CD4-positive, alpha-beta T cell (primary cell): Measurements from ENCODE around the gene TTLL11. TPM values are rescaled to one million over a fixed set of nuclear protein-coding genes. Genes with fewer than 3 reads are reported as not detected.
"Not testable (repeated sequence)": the region's sequence is repeated elsewhere in the genome, so short reads cannot be mapped to it uniquely, and the experiment has no call there.

Experiments
- ATAC-seq: fragments of 200-7000 bp; cut with Tn5 transposase; one replicate; pipeline ENCODE4 v1.10.0; 2022; ENCODE audit warnings: mild to moderate bottlenecking; ENCODE audit not compliant: poor library complexity
- CTCF ChIA-PET: fragments of 350-600 bp; sonication (Branson Sonifier 250); formaldehyde crosslinking; loops from one replicate; lab custom pipeline; 2021; ENCODE audit warnings: antibody characterized with exemption, inconsistent platforms; lab: Charles Lee
- POLR2A ChIA-PET: fragments of 350-600 bp; sonication (Branson Sonifier 250); formaldehyde crosslinking; loops from one replicate; lab custom pipeline; 2021; ENCODE audit warnings: antibody characterized with exemption, inconsistent platforms; lab: Charles Lee
- DNase-seq, 14 experiments: peaks; one replicate each; pipeline ENCODE4 v3.0.0-alpha.2; 2013 to 2020; ENCODE audit warnings: mixed read lengths in 2 of 14
- H3K27ac ChIP-seq, 2 donors: one replicate each; pipeline versions ENCODE4 v1.5.1 to v1.7.0; 2013; ENCODE audit warnings: low read length in 2 of 2, low read depth in 1 of 2, mild to moderate bottlenecking in 1 of 2
- H3K27me3 ChIP-seq, 2 experiments: 1 replicate in 1 of 2; 2 replicates in 1 of 2; pipeline versions ENCODE4 v1.6.1 to v1.7.0; 2013; ENCODE audit warnings: low read length in 2 of 2, control low read depth in 1 of 2, mild to moderate bottlenecking in 1 of 2, moderate library complexity in 1 of 2; ENCODE audit not compliant: insufficient read depth in 2 of 2, control insufficient read depth in 1 of 2
- H3K36me3 ChIP-seq: one replicate; pipeline ENCODE4 v1.6.1; 2013; ENCODE audit warnings: low read length, control low read depth; ENCODE audit not compliant: insufficient read depth
- H3K4me1 ChIP-seq: one replicate; pipeline ENCODE4 v1.6.1; 2013; ENCODE audit warnings: low read length, control low read depth; ENCODE audit not compliant: insufficient read depth
- H3K4me3 ChIP-seq: one replicate; pipeline ENCODE4 v1.5.1; 2013; ENCODE audit warnings: mild to moderate bottlenecking, low read length, moderate library complexity
- H3K9me3 ChIP-seq, 2 experiments: 1 replicate in 1 of 2; 2 replicates in 1 of 2; pipeline versions ENCODE4 v1.6.1 to v1.7.0; 2013; ENCODE audit warnings: low read length in 2 of 2, mild to moderate bottlenecking in 2 of 2, control low read depth in 1 of 2, moderate library complexity in 1 of 2; ENCODE audit not compliant: control insufficient read depth in 1 of 2, insufficient read depth in 1 of 2
- H3K27ac Mint-ChIP-seq: one replicate; pipeline ENCODE4 v1.8.0; 2020; ENCODE audit warnings: mixed read lengths
- H3K27me3 Mint-ChIP-seq: one replicate; pipeline ENCODE4 v1.8.0; 2021; ENCODE audit warnings: mixed read lengths
- H3K36me3 Mint-ChIP-seq: one replicate; pipeline ENCODE4 v1.8.0; 2021; ENCODE audit warnings: low read depth, mixed read lengths
- H3K4me1 Mint-ChIP-seq: one replicate; pipeline ENCODE4 v1.8.0; 2021; ENCODE audit warnings: low read depth, mixed read lengths
- H3K4me3 Mint-ChIP-seq: one replicate; pipeline ENCODE4 v1.8.0; 2020; ENCODE audit warnings: mild to moderate bottlenecking, mixed read lengths
- H3K9me3 Mint-ChIP-seq: one replicate; pipeline ENCODE4 v1.8.0; 2020; ENCODE audit warnings: mixed read lengths
- CTCF ChIP-seq: fragments of 200-600 bp; IDR thresholded peaks from one replicate; pipeline ENCODE4 v1.8.0; 2022; ENCODE audit warnings: antibody characterized with exemption, mild to moderate bottlenecking
- intact Hi-C, 2 experiments: fragments of 100-400 bp; cut with DNase I in 1 of 2; cut with micrococcal nuclease in 1 of 2; formaldehyde crosslinking; loops; one replicate each; pipeline versions ENCODE4 v1.15.1 to v1.9.0; 2023 to 2025; cut with DNase I, micrococcal nuclease
- total RNA-seq, 174 experiments: library from RNA in 2 of 174; stranded (reverse) in 2 of 174; gene quantifications; one replicate each; pipeline ENCODE4 v1.2.3 and lab custom pipeline; 2021 to 2026

Gene TTLL11
- total RNA-seq, 2 experiments from 2014 or later = 1.6 to 2.3 TPM

- Histone ChIP-seq H3K27ac (no peak overlapping the region), H3K4me3 (no peak overlapping the region), H3K27me3 (no peaks in the 10 kb centered on the region), H3K9me3 (peaks cover 0 to 3% of the 10 kb centered on the region in 2 experiments), H3K4me1 (no peaks in the 10 kb centered on the region), H3K36me3 (no peaks in the 10 kb centered on the region)
- no peaks in the 10 kb centered on the region for H3K36me3 Mint-ChIP-seq
- intact Hi-C loops = no loop called here
- DNase-seq (no peak), ATAC-seq (no peak)
- no peaks in the 10 kb centered on the region for H3K27me3 Mint-ChIP-seq
- TF ChIP-seq CTCF = no peak
- CTCF ChIA-PET = no interaction called here
- peaks cover 4% of the 10 kb centered on the region for H3K9me3 Mint-ChIP-seq
- POLR2A ChIA-PET = no interaction called here
- H3K4me3 Mint-ChIP-seq = no peak overlapping the region
- no peaks in the 10 kb centered on the region for H3K4me1 Mint-ChIP-seq
- no peak overlapping the region for H3K27ac Mint-ChIP-seq
Observed at GRCh38 chr9:121895818-121896544, 197.1 kb downstream of the TTLL11 start.

- intact Hi-C loops = no loop called here
- H3K27me3 ChIP-seq = no peaks in the 10 kb centered on the region
- Mint-ChIP-seq H3K4me3 (no peak overlapping the region), H3K27ac (no peak overlapping the region), H3K4me1 (no peaks in the 10 kb centered on the region), H3K36me3 (no peaks in the 10 kb centered on the region), H3K27me3 (no peaks in the 10 kb centered on the region), H3K9me3 (peaks cover 2% of the 10 kb centered on the region)
- H3K4me1 ChIP-seq = no peaks in the 10 kb centered on the region
- no peaks in the 10 kb centered on the region for H3K36me3 ChIP-seq
- ChIA-PET POLR2A (no interaction called here), CTCF (no interaction called here)
- TF ChIP-seq CTCF = no peak
- no peak for DNase-seq
- peaks cover 0 to 3% of the 10 kb centered on the region in 2 experiments for H3K9me3 ChIP-seq
- H3K4me3 ChIP-seq = no peak overlapping the region
- no peak for ATAC-seq
- H3K27ac ChIP-seq = no peak overlapping the region
Observed at GRCh38 chr9:121895358-121895757, 197.8 kb downstream of the TTLL11 start.

- H3K4me1 ChIP-seq, POLR2A ChIA-PET, H3K36me3 ChIP-seq, H3K36me3 Mint-ChIP-seq, H3K27me3 Mint-ChIP-seq, H3K4me3 Mint-ChIP-seq, intact Hi-C loops, ATAC-seq, H3K9me3 Mint-ChIP-seq, H3K4me3 ChIP-seq, H3K9me3 ChIP-seq, H3K4me1 Mint-ChIP-seq, DNase-seq, H3K27ac Mint-ChIP-seq, H3K27ac ChIP-seq, H3K27me3 ChIP-seq: not testable (repeated sequence)
- CTCF ChIA-PET = interaction anchor here (0.6 kb wide), 1 partner anchor 59 kb away, joined by 3 read pairs; no protein-coding TSS in a partner anchor
Observed at GRCh38 chr9:121894380-121894779, 198.7 kb downstream of the TTLL11 start.

- no peaks in the 10 kb centered on the region for H3K27me3 ChIP-seq
- ChIA-PET POLR2A (no interaction called here), CTCF (no interaction called here)
- Mint-ChIP-seq H3K36me3 (no peaks in the 10 kb centered on the region), H3K27me3 (no peaks in the 10 kb centered on the region), H3K27ac (no peak overlapping the region), H3K4me3 (no peak overlapping the region), H3K9me3 (no peaks in the 10 kb centered on the region), H3K4me1 (no peaks in the 10 kb centered on the region)
- peaks cover 0 to 3% of the 10 kb centered on the region in 2 experiments for H3K9me3 ChIP-seq
- no peak overlapping the region for H3K27ac ChIP-seq
- no peak for ATAC-seq
- no peak for TF ChIP-seq CTCF
- no peak for DNase-seq
- H3K36me3 ChIP-seq = no peaks in the 10 kb centered on the region
- H3K4me3 ChIP-seq = no peak overlapping the region
- H3K4me1 ChIP-seq = no peaks in the 10 kb centered on the region
- intact Hi-C loops = no loop called here
Observed at GRCh38 chr9:121893786-121894185, 199.3 kb downstream of the TTLL11 start.
